Activated CD8-positive, alpha-beta memory T cell treated with anti-CD3 and anti-CD28 coated beads, Interleukin-2, amount 50 U/mL, for 1 hour (primary cell): Measurements from ENCODE around the gene SLC1A7.

Source experiments
- DNase-seq: peaks from one replicate; pipeline ENCODE4 v3.0.0-alpha.2; 2020; ENCODE audit errors: extremely low read depth

The SLC1A7 gene

DNA sequence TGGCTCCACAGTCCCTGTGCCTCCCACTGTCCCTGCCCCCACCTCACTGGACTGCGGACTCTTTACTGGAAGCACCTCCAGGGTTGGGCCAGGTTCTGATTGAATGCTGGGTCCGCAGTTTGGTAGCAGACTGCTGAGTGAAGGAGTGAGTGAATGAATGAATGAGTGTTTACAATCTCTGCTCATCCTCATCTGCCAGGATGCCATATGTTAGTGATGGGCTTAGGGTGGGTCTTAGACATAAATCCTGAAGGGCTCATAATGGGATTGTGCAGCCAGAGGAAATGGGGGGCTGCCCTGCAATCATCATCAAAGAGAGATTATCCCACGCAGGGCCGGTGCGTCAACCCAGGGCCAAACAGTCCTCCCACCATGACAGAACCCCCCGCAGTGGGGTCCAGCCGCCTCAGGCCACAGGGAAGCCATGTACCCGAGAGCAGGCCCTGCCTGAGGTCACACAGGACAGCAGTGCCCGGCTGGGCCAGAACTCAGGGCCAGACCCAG, 26.1 kb downstream of the SLC1A7 start:
- DNase-seq = no peak

GRCh38 chr1:53115403-53116306, 26.8 kb downstream of the SLC1A7 start:
- no peak for DNase-seq

DNA sequence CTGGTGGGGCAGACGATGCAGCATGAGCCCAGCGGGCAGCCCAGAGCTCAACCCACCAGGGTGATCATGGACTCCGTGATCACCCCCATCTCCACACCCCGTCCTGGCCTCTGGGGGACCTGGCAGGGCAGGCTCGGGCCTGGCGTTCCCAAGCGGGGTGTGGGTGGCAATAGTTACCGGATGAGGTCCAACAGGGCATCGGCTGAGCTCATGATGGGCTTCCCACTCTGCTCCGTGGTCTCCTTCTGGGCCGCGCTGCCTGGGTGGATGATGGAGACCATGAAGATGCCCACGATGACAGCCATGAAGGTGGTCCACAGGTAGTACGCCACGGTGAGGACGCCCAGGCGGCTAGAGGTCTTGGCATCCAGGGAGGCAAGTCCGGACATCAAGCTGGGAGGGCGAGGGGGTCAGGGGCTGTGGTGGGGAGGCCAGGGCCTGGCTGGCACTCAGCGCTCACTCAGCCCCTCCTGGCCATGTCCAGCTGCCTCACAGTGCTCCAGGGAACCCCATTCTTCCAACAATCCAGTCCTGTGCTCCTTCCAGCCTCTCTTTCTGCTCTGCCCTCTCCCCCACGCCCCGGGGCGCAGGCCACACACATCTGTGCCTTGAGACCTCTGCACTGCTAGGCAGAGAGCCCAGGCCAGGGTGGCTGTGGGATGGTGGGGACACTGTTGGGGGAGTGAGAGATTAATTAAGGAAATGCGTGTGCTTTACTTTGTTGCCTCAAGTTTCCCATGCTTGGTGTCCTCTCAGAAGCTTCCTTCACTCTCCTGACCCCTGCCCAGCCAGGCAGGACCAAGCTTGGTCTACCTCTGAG, 27.6 kb downstream of the SLC1A7 start:
- no peak for DNase-seq

- no peak for DNase-seq
These were observed 28.3 kb downstream of the SLC1A7 start for GRCh38 chr1:53114090-53114489.

DNA sequence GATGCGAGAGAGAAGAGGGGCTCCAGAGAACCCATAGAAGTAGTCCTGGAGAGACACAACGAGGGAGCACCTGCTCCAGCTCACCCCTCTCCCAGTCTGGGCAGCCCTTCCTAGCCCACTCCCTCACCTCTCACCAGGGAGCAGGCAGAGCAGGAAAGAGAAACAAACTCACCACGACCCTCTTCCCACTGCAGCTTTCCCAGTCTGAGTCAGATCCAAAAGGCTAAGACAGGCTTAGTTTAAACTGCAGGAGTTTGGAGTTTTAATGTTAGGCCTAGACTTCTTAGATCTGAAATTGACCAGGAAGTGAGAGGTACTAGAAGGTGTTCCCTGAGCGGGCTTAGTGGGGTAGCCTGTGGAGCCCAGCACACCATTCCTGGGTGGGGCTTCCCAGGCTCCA, 29.6 kb downstream of the SLC1A7 start:
- DNase-seq = no peak

DNA sequence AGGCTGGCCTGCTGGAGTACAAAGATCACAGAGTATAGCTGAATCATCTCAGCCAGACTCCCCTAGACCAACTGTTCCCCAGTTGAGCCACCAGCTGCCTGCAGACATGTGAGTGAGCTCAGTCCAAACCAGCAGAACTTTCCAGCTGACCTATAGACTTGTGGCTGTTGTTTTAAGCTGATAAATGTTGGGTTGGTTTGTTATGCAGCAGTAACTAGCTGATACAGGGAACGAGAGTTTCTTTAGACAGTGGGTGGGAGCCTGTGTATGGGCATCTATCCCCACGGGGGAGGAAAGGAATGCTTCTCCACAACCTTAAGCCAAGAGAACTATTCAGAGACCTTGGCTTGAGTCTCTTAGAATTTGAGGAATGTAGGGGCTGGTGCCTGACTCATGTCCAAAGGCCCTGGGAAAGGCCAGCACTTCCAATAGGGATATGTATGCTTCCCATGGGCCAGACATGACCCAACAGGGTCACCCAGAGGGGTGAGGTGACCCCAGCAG, 30.1 kb downstream of the SLC1A7 start:
- DNase-seq = no peak

DNA sequence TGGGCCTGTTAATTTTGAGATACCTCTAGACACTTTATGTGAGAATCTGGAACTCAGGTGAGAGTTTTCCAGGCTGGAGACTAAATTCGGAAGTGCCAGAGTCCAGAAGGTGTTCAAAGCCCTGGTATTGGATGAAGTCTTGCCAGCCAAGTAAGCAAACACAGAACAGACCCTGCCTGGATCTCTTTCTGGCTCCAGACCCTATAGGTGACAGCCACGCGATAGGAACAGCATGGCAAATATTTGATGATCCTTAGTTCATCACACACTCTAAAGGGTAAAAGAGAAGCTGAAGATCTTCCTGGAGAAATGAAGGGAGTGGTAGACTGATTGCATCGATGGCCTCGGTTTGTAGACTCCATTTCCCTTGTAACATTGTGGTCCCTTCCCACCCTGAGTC, 30.7 kb downstream of the SLC1A7 start:
- DNase-seq = no peak

- no peak for DNase-seq
These were observed 31.3 kb downstream of the SLC1A7 start for GRCh38 chr1:53111073-53111556.

- no peak for DNase-seq
These were observed 31.9 kb downstream of the SLC1A7 start for GRCh38 chr1:53110370-53111072.

DNA sequence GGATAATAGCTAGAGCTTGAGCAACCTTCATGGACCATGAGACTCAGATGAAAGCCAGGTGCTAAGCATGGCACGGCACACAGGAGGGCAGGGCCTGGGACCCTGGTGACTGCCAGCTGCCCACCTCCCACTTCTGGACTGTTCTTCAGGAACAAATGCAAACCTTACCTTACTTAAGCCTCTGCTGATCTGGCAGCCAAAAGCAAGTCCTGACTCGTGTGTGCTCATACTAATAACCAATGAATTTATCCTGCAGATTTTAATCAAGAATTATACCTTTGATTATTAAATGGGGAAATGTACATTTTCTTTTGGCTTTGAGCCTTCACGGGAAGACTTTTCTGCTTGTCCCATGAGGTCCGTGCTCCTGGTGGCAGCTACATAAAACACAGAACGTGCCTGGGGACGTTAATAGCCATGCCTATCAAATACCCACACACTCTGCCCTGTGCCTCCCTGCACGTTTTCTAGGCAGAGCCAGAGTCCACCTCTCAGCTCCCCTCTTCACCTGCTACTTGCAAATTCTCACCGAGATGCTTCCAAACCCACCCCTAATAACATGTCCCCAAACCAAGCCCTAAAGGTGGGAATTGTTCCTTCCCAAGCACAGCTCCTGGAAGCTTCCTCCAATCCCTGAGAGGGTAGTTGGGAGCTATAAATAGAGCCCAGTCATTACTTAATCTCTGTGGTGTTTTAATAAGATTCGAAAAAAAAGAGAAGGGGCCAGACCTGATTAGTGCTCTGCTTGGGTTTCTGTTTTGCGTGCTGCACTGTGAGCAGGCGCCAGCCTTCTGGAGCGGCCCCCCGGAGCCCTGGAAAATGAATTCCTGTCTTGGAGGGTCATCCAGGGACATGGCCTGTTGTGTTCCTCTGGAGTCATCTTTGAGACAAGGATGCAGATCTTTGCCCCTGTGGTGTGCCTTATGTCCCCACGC, 33.5 kb downstream of the SLC1A7 start:
- DNase-seq = no peak

DNA sequence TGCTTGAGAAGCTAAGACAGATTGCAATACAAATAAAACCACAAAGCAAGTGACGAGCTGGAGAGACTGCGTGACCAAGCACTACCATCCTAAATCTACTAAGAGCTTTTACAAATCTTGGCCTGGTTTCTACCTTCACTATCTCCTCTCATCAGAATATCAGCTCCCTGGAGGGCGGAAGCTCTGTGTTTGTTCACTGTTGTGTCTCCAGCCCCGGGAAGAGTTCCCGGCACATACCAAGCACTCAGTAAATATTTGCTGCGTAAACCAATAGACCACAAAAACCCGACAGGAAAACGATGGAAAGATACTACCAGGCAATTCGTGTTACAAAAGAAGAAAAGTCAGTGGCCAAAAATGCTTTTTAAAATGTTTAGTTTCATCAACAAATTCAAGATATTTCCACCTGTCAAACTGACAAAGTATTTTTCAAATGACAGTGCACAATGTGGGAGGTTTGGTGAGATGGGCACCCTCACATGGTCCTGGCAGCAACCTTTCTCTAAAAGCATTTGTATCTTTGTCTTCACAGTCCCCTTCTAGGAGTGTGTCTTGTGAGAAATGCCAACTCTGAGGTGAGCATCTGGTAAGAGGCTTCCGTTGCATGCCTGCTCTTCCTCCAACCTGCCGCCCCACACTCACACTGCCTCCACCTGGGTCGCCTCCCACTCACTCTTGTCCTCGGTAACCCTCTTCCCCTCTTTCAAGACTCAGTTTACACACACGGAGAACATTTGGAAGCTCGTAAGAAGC, 34.7 kb downstream of the SLC1A7 start:
- no peak for DNase-seq

DNA sequence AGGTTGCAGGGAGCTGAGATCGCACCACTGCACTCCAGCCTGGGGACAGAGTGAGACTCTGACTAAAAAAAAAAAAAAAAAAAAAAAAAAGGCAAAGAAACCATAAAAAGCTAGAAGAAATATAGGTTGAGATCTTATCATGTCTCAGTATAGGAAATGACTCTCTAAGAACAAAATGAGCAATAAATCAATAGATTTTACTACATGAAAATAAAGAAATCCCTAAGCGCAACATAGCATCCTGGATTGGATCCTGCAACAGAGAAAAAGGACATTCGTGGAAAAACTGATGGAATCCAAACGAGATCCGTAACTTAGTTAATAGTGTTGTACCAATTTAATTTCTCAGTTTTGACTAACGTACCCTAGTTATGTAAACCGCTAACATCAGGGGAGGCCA, 35.3 kb downstream of the SLC1A7 start:
- DNase-seq = no peak

- no peak for DNase-seq
These were observed 38.0 kb downstream of the SLC1A7 start for GRCh38 chr1:53104289-53104913.

DNA sequence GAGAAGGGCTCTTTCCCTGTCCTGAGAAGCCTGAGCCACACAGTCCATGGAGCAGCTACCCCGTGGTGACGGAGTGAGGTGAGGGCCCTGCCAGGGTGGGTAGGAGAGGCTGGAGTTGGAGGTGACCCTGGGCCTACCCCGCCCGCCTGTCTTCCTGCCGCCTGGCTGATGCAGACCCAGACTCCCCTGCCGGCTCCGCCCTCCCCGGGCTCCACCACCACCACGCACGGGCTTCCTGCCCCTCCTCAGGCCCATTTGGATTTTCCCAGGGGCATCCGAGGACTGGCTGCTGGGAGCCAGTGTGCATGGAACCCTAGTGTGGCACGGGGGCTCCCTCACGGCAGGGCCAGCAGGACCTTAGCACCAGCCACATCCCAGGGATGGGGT, 47.9 kb downstream of the SLC1A7 start:
- no peak for DNase-seq

GRCh38 chr1:53093778-53094532, 48.5 kb downstream of the SLC1A7 start:
- no peak for DNase-seq

GRCh38 chr1:53093451-53093754, 49.0 kb downstream of the SLC1A7 start:
- no peak for DNase-seq

- no peak for DNase-seq
These were observed 49.6 kb downstream of the SLC1A7 start for GRCh38 chr1:53092659-53093450.
